HG02981 (cell line): ENCODE results near the gene ADCY9.
"Not testable (repeated sequence)": the region's sequence is repeated elsewhere in the genome, so short reads cannot be mapped to it uniquely, and the experiment has no call there.

ENCODE experiments used
- ATAC-seq: cut with Tn5 transposase; IDR thresholded peaks from one replicate; pipeline ENCODE4 v1.9.1; 2021; ENCODE audit warnings: mild to moderate bottlenecking, moderate library complexity; ENCODE audit not compliant: unreplicated experiment

The ADCY9 gene

DNA sequence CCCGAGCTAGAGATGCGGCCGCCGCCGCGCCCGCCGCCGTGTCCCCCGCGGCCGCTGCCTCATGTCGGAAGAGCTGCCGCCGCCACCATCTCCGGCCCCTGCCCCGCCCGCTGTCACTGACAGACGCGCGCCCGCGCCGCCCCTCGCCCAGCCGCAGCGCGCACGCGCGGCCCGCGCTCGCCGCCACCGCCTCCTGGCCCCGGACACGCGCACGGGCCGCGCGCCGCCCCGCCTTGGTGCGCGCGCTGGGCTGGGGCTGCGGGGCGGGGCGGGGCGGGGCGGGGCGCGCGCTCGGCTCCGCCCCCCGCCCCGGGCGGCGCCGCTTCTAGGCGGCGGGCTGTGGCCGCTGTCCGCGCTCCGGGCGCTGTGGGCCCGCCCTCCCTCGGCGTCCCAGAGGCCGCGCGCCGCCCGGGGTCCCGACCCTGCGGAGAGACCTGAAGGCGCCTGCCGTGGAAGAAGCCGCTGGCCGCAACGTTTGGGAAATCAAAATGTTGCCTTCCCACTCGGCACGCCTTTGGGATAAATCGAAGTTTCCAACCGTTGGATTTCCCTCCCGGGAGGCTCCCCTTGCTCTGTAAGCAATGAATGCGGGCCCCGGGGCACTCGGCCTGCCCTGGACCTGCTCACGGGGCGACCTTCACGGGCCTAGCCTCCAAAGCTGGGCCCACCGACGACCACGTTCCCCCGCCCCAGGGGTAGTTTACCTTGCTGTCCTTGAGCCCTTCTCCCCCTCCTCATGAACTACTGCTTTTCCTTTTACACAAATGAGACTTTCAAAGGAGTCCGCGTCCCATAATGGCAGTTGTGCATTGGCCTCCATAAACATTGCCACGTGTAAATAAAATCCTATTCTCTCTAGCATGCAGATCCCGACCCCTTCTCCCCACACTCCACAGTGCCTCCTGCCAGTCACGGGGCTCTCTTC, at the start of gene ADCY9:
TSS of gene ADCY9 (minus strand) at position 118 of the 925 bp plus-strand sequence. CDS start 1,000 bp downstream, outside the sequence.
- ATAC-seq = peak; percentile 69

DNA sequence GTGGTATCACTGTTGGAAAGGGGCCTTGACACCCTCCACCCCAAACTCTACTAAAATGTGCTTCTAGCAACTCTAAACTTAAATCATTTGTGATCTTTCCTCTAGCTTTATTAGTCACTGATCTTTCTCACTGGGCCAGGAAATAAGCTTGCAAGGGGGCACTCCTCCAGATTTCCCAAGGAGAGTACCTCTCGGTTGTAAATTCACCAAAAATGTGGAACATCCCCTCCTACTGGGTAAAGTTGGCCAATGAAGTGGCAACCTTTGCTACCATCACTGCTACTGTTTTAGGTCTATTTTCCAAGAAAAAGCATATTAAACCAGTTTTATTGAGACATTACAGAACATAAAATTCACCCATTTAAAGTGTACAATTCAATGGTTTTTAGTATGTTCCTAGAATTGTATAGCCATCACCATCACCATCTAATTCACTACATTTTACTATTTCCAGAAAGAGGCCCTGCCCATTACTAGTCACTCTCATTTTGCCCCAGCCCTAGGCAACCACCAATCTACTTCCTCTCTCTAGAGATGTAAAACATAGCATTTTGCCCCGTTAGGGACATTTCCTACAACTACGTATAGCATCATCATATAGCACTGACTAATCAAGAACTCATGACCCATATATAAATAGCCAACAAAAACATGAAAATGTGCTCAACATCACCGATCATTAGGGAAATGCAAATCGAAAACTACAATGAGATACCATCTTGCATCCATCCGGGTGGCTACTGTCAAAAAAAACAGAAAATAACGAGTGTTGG, 44.6 kb upstream of the ADCY9 start:
- no peak for ATAC-seq

DNA sequence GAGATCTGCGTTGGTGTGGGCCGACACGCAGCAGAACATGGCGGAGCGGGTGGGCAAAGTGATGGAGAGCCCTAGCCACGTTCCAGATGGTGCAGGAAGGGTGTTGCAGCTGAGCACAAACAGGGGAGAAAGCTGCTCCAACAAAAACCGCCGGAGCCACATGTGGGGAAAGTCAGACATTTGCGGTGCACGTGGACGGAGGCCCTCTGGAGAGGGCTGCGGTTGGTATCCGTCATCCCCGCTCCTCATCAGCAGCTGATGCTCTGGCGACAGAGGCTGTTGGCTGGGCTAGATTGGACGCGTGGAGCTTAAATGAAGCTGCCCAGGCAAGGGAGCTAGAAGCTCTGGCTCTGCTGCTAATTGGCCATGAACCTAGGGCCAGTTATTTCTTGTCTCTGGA, 43.5 kb upstream of the ADCY9 start:
- ATAC-seq = no peak

- ATAC-seq = no peak
Observed at GRCh38 chr16:4158143-4159093, 42.2 kb upstream of the ADCY9 start.

DNA sequence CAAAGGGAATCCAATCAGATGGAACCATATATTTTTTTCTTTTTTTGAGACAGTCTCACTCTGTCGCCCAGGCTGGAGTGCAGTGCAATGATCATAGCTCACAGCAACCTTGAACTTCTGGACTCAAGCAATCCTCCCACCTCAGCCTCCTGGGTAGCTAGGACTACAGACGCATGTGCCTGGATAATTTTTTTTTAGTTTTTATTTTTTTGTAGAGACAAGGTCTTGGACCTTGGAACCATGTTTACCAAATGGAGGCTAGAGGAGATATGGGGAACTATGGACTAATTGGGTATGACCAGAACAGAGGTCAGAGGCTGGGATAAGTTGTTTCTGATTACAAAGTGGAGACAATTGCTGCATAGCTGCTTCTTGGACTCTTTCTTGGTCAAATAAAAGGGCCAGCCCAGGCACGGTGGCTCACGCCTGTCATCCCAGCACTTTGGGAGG, 41.2 kb upstream of the ADCY9 start:
- no peak for ATAC-seq

DNA sequence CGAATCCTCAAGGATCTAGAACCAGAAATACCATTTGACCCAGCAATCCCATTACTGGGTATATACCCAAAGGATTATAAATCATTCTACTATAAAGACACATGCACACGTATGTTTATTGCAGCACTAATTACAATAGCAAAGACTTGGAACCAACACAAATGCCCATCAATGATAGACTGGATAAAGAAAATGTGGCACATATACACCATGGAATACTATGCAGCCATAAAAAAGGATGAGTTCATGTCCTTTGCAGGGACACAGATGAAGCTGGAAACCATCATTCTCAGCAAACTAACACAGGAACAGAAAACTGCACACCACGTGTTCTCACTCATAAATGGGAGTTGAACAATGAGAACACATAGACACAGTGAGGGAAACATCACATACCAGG, 40.3 kb upstream of the ADCY9 start:
- ATAC-seq = not testable (repeated sequence)

- not testable (repeated sequence) for ATAC-seq
Observed at GRCh38 chr16:4153364-4153763, 37.1 kb upstream of the ADCY9 start.

GRCh38 chr16:4152267-4152666, 36.0 kb upstream of the ADCY9 start:
- no peak for ATAC-seq

GRCh38 chr16:4147236-4147635, 31.0 kb upstream of the ADCY9 start:
- no peak for ATAC-seq

GRCh38 chr16:4142268-4142667, 26.0 kb upstream of the ADCY9 start:
- no peak for ATAC-seq

GRCh38 chr16:4141604-4142003, 25.4 kb upstream of the ADCY9 start:
- ATAC-seq = no peak

DNA sequence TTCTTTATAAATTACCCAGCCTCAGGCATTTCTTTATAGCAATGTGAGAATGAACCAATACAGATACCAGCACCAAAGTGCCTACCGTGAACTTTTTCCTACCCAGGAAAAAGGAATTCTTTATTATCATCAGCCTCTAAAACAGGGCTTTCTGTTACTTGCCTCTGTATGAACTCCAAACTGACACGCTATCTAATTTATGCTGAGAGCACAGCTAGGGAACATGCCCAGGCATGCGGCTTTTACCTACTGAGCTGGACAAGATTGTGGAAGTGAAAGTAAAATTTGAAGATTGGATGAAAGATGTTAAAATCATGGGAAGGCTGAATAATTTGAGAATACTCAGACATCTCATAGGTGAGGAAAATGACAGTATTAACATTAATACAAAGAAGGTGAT, 24.4 kb upstream of the ADCY9 start:
- ATAC-seq = no peak

DNA sequence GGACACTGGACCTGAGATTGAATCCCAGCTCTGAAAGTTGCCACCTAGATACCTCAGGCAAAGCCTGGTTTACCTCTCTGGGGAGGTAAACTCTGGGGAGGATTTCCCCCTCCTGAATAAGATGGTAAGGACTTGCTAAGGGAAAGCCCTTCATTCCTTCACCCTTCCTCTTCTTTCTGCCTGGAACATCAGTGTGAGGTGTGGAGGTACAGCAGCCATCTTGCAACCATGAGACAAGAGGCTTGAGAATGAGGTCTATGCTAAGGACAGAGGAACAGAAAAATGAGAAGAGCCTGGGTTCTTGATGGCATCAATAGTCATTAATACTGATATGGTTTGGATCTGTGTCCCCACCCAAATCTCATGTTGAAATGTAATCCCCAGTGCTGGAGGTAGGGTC, 23.7 kb upstream of the ADCY9 start:
- no peak for ATAC-seq

GRCh38 chr16:4138713-4139112, 22.5 kb upstream of the ADCY9 start:
- no peak for ATAC-seq

DNA sequence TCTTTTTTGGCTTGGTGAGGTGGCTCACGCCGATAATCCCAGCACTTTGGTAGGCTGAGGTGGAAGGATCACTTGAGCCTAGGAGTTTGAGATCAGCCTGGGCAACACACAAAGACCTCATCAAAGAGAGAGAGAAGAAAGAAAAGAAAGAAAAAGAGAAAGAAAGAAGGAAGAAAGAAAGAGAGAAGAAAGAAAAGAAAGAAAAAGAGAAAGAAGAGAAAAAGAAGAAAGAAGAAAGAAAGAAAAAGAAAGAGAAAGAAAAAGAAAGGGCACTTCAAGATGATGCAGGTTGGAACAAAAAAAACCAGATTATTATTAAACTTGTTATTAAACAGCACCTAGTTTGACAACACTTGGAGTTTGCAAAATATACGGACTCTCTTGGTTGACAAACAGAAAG, 21.2 kb upstream of the ADCY9 start:
- ATAC-seq = no peak

DNA sequence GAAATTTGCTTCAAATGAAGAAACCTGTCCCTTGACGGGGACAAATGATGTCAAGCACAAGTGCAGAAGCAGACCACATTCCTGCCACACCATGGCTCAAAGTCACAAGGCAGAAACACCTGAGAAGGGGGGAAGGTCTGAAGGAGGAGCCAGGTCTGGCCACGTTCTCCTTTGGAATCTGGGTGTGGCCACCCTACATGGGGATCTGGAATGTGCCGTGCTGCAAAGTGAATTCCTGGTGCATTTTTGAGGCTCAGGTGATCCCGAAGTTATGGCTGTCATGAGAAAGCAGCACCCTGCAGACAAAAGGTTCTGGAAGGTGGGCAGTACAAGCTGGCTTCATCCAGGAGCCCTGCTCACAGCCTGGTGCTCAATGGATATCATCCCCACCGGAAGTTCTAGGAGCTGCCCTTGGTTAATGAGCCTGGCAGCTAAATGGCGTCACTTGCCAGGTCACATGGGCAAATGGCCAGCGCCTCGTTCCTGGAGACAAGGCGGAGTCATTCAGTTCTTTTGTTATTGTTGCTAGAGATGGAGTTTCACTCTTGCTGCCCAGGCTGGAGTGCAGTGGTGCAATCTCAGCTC, 20.1 kb upstream of the ADCY9 start:
- ATAC-seq = no peak

DNA sequence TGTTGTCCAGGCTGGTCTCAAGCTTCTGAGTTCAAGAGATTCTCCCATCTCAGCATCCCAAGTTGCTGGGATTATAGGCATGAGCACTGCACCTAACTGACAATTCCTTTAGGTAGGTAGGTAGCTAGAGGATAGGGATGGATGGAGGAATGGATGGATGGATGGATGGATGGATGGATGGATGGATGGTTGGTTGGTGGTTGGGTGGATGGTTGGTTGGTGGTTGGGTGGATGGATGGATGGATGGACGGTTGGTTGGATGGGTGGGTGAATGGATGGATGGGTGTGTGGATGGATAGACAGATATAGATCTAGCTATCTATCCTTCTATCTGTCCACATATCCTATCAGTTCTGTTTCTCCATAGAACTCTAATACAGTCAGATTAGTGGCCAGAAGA, 19.3 kb upstream of the ADCY9 start:
- no peak for ATAC-seq

DNA sequence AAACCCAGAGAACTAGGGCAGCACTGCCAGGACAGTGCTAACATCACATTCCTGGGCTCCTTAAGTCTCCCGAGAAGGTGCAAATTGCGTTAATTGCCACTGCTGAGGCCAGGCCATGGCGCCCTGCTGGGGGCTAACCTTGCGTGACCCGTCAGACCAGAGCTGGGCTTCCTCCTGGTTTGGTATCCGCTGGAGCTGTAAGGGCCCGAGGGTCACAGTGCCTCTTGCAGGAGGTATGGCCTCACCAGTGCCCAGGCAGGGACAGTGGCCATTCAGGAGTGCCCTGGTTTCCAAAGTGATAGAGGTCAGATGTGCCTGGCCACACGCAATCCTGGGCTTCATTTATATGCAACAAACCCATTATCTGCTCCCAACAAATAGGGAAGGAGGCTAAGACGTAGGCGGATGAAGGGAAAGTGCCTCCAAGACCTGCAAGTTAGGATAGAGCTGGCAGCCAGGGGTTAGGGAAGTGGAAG, 17.7 kb upstream of the ADCY9 start:
- ATAC-seq = no peak

DNA sequence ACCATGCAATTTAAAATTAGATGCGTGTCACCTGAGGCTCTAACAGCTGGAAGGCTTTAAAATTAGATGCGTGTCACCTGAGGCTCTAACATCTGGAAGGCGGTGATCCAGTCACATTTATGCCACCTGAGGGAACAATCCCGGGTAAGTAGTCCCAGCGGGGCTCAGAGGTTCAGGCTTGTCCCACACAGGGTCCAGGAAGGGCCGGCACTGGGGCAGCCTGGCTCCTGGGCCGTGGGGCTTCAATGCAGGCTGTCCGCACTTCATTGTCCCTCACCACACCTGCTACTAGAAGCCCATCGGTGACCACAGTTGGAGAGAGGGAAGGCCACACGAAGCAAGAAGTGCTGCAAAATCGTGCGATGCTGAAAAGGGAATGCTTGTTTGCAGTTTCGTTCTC, 15.4 kb upstream of the ADCY9 start:
- ATAC-seq = no peak
